Left ventricle myocardium inferior (tissue), 1 donor: ENCODE results near the gene DOCK10. TPM values are rescaled to one million over a fixed set of nuclear protein-coding genes. Genes with fewer than 3 reads are reported as not detected.

Experiments
- DNase-seq: peaks from one replicate; pipeline ENCODE4 v3.0.0-alpha.2; 2020
- H3K27ac ChIP-seq: fragments of 200-600 bp; replicated peaks from 2 replicates; pipeline ENCODE4 v1.8.0; 2021
- H3K27me3 ChIP-seq: fragments of 200-600 bp; 2 replicates; pipeline ENCODE4 v1.8.0; 2021; ENCODE audit warnings: low read depth
- H3K36me3 ChIP-seq: fragments of 200-600 bp; 2 replicates; pipeline ENCODE4 v1.8.0; 2021
- H3K4me1 ChIP-seq: fragments of 200-600 bp; 2 replicates; pipeline ENCODE4 v1.8.0; 2021
- H3K4me3 ChIP-seq: fragments of 200-600 bp; 2 replicates; pipeline ENCODE4 v1.8.0; 2021; ENCODE audit warnings: mild to moderate bottlenecking, moderate library complexity
- H3K9me3 ChIP-seq: fragments of 200-600 bp; replicated peaks from 2 replicates; pipeline ENCODE4 v1.8.0; 2021
- CTCF ChIP-seq: fragments of 200-600 bp; IDR thresholded peaks from 2 replicates; pipeline ENCODE4 v1.8.0; 2021; ENCODE audit warnings: antibody characterized with exemption, mild to moderate bottlenecking, borderline replicate concordance
- intact Hi-C: fragments of 100-400 bp; cut with micrococcal nuclease; formaldehyde crosslinking; loops from one replicate; pipeline ENCODE4 v1.11.0; 2022
- total RNA-seq: library from RNA; stranded (reverse); fragmentation: NEBNext Ultra II Directional; extraction: Animal tissue kit (Norgen Biotek cat#: 25700); gene quantifications from one replicate; pipeline ENCODE4 v1.2.1, GENCODE V29; 2021
- donor health status: DM: no; HTN: yes; CAD: no; lungs with severe emphysema.

Gene DOCK10
- total RNA-seq, 1 donor from 2014 or later, result 1.6 TPM

- peaks cover 5% of the 10 kb centered on the region for H3K4me1 ChIP-seq
- H3K27me3 ChIP-seq, result no peaks in the 10 kb centered on the region
- no peak for DNase-seq
- intact Hi-C loops, result no loop called here
- H3K4me3 ChIP-seq, result no peak overlapping the region
- H3K9me3 ChIP-seq, result no peaks in the 10 kb centered on the region
- H3K36me3 ChIP-seq, result no peaks in the 10 kb centered on the region
- H3K27ac ChIP-seq, result no peak overlapping the region
- no peak for TF ChIP-seq CTCF
These were observed 110.3 kb downstream of the DOCK10 start for GRCh38 chr2:224931956-224932355.

GRCh38 chr2:224930990-224931389 lies 111.3 kb downstream of the DOCK10 start:
- Histone ChIP-seq H3K4me3 (no peak overlapping the region), H3K27me3 (no peaks in the 10 kb centered on the region), H3K4me1 (peaks cover 5% of the 10 kb centered on the region), H3K9me3 (no peaks in the 10 kb centered on the region), H3K27ac (no peak overlapping the region), H3K36me3 (no peaks in the 10 kb centered on the region)
- no peak for DNase-seq
- intact Hi-C loops, result no loop called here
- no peak for TF ChIP-seq CTCF

GRCh38 chr2:224930124-224930523 lies 112.1 kb downstream of the DOCK10 start:
- no peak for DNase-seq
- Histone ChIP-seq H3K4me3 (no peak overlapping the region), H3K27me3 (no peaks in the 10 kb centered on the region), H3K27ac (no peak overlapping the region), H3K4me1 (peaks cover 4% of the 10 kb centered on the region), H3K36me3 (no peaks in the 10 kb centered on the region), H3K9me3 (no peaks in the 10 kb centered on the region)
- no peak for TF ChIP-seq CTCF
- intact Hi-C loops, result no loop called here

- Histone ChIP-seq H3K27me3 (no peaks in the 10 kb centered on the region), H3K4me3 (no peak overlapping the region), H3K4me1 (no peaks in the 10 kb centered on the region), H3K36me3 (no peaks in the 10 kb centered on the region), H3K9me3 (no peaks in the 10 kb centered on the region), H3K27ac (no peak overlapping the region)
- TF ChIP-seq CTCF, result no peak
- intact Hi-C loops, result no loop called here
- DNase-seq, result no peak
These were observed 112.8 kb downstream of the DOCK10 start for GRCh38 chr2:224929512-224929911.

GRCh38 chr2:224927646-224928173 lies 114.6 kb downstream of the DOCK10 start:
- intact Hi-C loops, result no loop called here
- Histone ChIP-seq H3K4me1 (no peaks in the 10 kb centered on the region), H3K27me3 (no peaks in the 10 kb centered on the region), H3K9me3 (no peaks in the 10 kb centered on the region), H3K36me3 (no peaks in the 10 kb centered on the region), H3K4me3 (no peak overlapping the region), H3K27ac (no peak overlapping the region)
- no peak for TF ChIP-seq CTCF
- DNase-seq, result no peak
